ENCODE results near the gene PRPF6.

PRPF6 gene

DNA sequence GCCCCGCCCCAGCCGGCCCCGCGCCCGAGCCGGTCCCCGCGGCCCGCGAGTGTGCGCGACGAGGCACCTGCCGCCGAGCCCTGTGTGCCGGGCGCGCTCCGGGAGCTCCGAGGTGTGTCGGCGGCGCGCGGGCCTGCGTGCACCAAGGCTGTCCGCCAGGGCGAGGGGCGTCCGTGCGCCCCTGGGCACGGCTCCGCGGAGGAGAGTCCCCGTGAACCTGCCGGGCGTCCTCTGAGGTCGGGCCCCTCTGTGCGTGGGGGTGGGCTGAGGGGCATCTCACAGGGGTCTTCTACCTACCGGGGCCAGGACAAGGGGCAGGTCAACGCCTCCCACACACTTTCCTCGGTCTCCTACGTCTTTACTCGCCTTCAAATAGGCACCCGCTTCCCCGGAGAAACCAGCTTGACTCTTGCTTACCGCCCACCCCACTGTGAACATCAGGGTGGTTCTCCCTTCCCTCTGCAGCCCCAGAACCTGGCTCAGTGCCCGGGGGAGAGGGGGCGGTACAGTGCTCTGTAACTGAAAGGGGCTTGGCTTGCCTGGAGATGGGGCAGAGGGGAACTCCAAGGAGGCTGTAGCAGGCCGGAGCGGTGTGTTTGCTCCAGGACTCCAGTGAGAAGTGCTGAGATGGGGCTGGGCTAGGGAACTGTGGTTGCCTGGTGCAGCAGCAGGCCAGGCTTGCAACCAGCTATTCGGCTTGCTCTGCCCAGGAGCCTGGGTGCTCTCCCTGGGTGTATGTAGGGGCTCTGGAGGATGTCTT is 1.2 kb upstream of the PRPF6 start, which contains the start of gene SAMD10:
Gene SAMD10 (minus strand): TSS at position 86 of the 760 bp plus-strand sequence. CDS start 175 bp downstream, outside the sequence.
- Histone ChIP-seq H3K27me3 (ENCODE audit: control insufficient read depth, insufficient read depth, low read length) (peaks cover 13% of the 10 kb centered on the region), H3K9me3 (ENCODE audit: control insufficient read depth, insufficient read depth, low read depth, low read length) (no peaks in the 10 kb centered on the region), H3K4me1 (ENCODE audit: control insufficient read depth, insufficient read depth, low read length) (peaks cover 19% of the 10 kb centered on the region), H3K36me3 (ENCODE audit: control insufficient read depth, insufficient read depth, low read length) (peaks cover 20% of the 10 kb centered on the region), H3K27ac (ENCODE audit: low read depth, low read length) (no peak within 1 kb of the TSS), H3K4me3 (ENCODE audit: low read depth, low read length) (peak within 1 kb of the TSS; percentile 98), H3K9ac (ENCODE audit: low read length) (no peak within 1 kb of the TSS)

GRCh38 chr20:63980317-63980805 is 571 bp upstream of the PRPF6 start:
- peak overlapping the region; percentile 98 for H3K4me3 ChIP-seq (ENCODE audit: low read depth, low read length)
- H3K9me3 ChIP-seq (ENCODE audit: control insufficient read depth, insufficient read depth, low read depth, low read length): no peaks in the 10 kb centered on the region
- H3K27ac ChIP-seq (ENCODE audit: low read depth, low read length): no peak overlapping the region
- peaks cover 13% of the 10 kb centered on the region for H3K27me3 ChIP-seq (ENCODE audit: control insufficient read depth, insufficient read depth, low read length)
- H3K36me3 ChIP-seq (ENCODE audit: control insufficient read depth, insufficient read depth, low read length): peaks cover 26% of the 10 kb centered on the region
- peaks cover 19% of the 10 kb centered on the region for H3K4me1 ChIP-seq (ENCODE audit: control insufficient read depth, insufficient read depth, low read length)
- H3K9ac ChIP-seq (ENCODE audit: low read length): no peak overlapping the region

GRCh38 chr20:63982937-63983336 is 2.0 kb downstream of the PRPF6 start:
- peaks cover 49% of the 10 kb centered on the region for H3K36me3 ChIP-seq (ENCODE audit: control insufficient read depth, insufficient read depth, low read length)

DNA sequence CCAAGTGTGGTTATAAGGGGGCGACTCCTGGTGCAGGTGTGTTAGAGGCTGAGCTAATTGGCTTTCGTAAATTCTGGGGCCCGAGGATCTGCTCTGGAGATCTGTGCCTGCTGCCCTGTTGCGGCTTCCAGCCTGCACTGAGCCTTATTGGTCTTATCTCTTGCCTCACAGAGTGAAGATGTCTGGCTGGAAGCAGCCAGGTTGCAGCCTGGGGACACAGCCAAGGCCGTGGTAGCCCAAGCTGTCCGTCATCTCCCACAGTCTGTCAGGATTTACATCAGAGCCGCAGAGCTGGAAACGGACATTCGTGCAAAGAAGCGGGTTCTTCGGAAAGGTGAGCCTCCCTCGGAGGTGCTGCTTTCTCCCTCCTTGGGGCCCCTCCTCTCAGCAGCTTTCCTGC is 20.0 kb downstream of the PRPF6 start:
- H3K36me3 ChIP-seq (ENCODE audit: control insufficient read depth, insufficient read depth, low read length): peaks cover 79% of the 10 kb centered on the region
- no peak overlapping the region for H3K27ac ChIP-seq (ENCODE audit: low read depth, low read length)
- no peaks in the 10 kb centered on the region for H3K4me1 ChIP-seq (ENCODE audit: control insufficient read depth, insufficient read depth, low read length)

More at GRCh38 chr20:63982937-63983336, 2.0 kb downstream of the PRPF6 start:
- no peak overlapping the region for H3K27ac ChIP-seq (ENCODE audit: low read depth, low read length)
- H3K9ac ChIP-seq (ENCODE audit: low read length): no peak overlapping the region
- peaks cover 7% of the 10 kb centered on the region for H3K27me3 ChIP-seq (ENCODE audit: control insufficient read depth, insufficient read depth, low read length)
- no peaks in the 10 kb centered on the region for H3K9me3 ChIP-seq (ENCODE audit: control insufficient read depth, insufficient read depth, low read depth, low read length)
- H3K4me1 ChIP-seq (ENCODE audit: control insufficient read depth, insufficient read depth, low read length): peaks cover 14% of the 10 kb centered on the region
- H3K4me3 ChIP-seq (ENCODE audit: low read depth, low read length): no peak overlapping the region

DNA sequence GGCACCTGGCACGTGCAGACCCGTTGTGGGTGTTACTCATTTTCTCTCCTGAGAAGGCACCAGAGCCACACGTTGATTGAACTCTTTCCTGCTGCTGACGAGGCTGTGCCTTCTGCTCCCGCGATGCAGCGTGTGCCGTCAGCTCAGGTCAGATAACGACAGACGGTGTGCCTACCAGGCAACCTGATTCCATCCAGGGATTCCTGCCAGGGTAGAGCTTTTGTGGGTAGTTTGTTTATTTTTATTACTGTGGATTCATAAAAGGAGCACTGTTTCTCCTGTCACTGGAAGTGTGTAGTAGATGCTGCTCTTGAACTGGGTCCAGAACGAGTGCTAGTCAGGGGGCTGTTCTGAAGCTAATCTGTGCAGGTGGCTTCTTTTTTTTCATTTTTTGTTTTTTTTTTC is 20.7 kb downstream of the PRPF6 start:
- Histone ChIP-seq H3K9ac (ENCODE audit: low read length) (no peak overlapping the region), H3K4me1 (ENCODE audit: control insufficient read depth, insufficient read depth, low read length) (no peaks in the 10 kb centered on the region), H3K4me3 (ENCODE audit: low read depth, low read length) (no peak overlapping the region), H3K9me3 (ENCODE audit: control insufficient read depth, insufficient read depth, low read depth, low read length) (no peaks in the 10 kb centered on the region), H3K27me3 (ENCODE audit: control insufficient read depth, insufficient read depth, low read length) (no peaks in the 10 kb centered on the region), H3K27ac (ENCODE audit: low read depth, low read length) (no peak overlapping the region), H3K36me3 (ENCODE audit: control insufficient read depth, insufficient read depth, low read length) (peaks cover 76% of the 10 kb centered on the region)

More for the DNA sequence above, 20.0 kb downstream of the PRPF6 start:
- no peaks in the 10 kb centered on the region for H3K27me3 ChIP-seq (ENCODE audit: control insufficient read depth, insufficient read depth, low read length)
- H3K9ac ChIP-seq (ENCODE audit: low read length): no peak overlapping the region
- H3K9me3 ChIP-seq (ENCODE audit: control insufficient read depth, insufficient read depth, low read depth, low read length): no peaks in the 10 kb centered on the region
- no peak overlapping the region for H3K4me3 ChIP-seq (ENCODE audit: low read depth, low read length)

GRCh38 chr20:64003960-64004725 is 23.2 kb downstream of the PRPF6 start:
- H3K27ac ChIP-seq (ENCODE audit: low read depth, low read length): no peak overlapping the region
- H3K4me3 ChIP-seq (ENCODE audit: low read depth, low read length): no peak overlapping the region
- H3K36me3 ChIP-seq (ENCODE audit: control insufficient read depth, insufficient read depth, low read length): peaks cover 78% of the 10 kb centered on the region
- H3K27me3 ChIP-seq (ENCODE audit: control insufficient read depth, insufficient read depth, low read length): no peaks in the 10 kb centered on the region
- H3K4me1 ChIP-seq (ENCODE audit: control insufficient read depth, insufficient read depth, low read length): no peaks in the 10 kb centered on the region
- H3K9me3 ChIP-seq (ENCODE audit: control insufficient read depth, insufficient read depth, low read depth, low read length): peaks cover 5% of the 10 kb centered on the region; the same call in 1 of the 2 replicates
- no peak overlapping the region for H3K9ac ChIP-seq (ENCODE audit: low read length)

GRCh38 chr20:64005394-64005793 is 24.5 kb downstream of the PRPF6 start:
- Histone ChIP-seq H3K27me3 (ENCODE audit: control insufficient read depth, insufficient read depth, low read length) (no peaks in the 10 kb centered on the region), H3K9ac (ENCODE audit: low read length) (no peak overlapping the region), H3K4me1 (ENCODE audit: control insufficient read depth, insufficient read depth, low read length) (no peaks in the 10 kb centered on the region), H3K27ac (ENCODE audit: low read depth, low read length) (no peak overlapping the region), H3K9me3 (ENCODE audit: control insufficient read depth, insufficient read depth, low read depth, low read length) (peaks cover 5% of the 10 kb centered on the region; the same call in 1 of the 2 replicates), H3K4me3 (ENCODE audit: low read depth, low read length) (no peak overlapping the region), H3K36me3 (ENCODE audit: control insufficient read depth, insufficient read depth, low read length) (peaks cover 76% of the 10 kb centered on the region)

DNA sequence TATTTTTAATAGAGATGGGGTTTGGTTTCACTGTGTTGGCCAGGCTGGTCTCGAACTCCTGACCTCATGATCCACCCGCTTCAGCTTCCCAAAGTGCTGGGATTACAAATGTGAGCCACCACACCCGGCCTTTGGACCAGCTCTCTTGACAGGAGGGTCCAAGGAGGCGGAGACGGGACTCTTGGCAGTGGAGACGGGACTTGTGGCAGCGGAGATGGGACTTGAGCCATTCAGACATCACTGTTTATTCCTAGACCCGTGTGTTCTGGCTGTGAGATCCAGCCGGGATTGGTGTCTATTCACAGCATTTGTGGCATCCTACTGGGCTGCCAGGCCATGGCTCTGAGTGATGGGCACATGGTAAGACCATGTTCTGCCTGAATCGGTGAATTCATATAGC is 25.6 kb downstream of the PRPF6 start:
- H3K27ac ChIP-seq (ENCODE audit: low read depth, low read length): no peak overlapping the region
- peaks cover 5% of the 10 kb centered on the region; the same call in 1 of the 2 replicates for H3K9me3 ChIP-seq (ENCODE audit: control insufficient read depth, insufficient read depth, low read depth, low read length)
- H3K27me3 ChIP-seq (ENCODE audit: control insufficient read depth, insufficient read depth, low read length): no peaks in the 10 kb centered on the region
- H3K36me3 ChIP-seq (ENCODE audit: control insufficient read depth, insufficient read depth, low read length): peaks cover 78% of the 10 kb centered on the region
- no peaks in the 10 kb centered on the region for H3K4me1 ChIP-seq (ENCODE audit: control insufficient read depth, insufficient read depth, low read length)
- no peak overlapping the region for H3K4me3 ChIP-seq (ENCODE audit: low read depth, low read length)
- no peak overlapping the region for H3K9ac ChIP-seq (ENCODE audit: low read length)

DNA sequence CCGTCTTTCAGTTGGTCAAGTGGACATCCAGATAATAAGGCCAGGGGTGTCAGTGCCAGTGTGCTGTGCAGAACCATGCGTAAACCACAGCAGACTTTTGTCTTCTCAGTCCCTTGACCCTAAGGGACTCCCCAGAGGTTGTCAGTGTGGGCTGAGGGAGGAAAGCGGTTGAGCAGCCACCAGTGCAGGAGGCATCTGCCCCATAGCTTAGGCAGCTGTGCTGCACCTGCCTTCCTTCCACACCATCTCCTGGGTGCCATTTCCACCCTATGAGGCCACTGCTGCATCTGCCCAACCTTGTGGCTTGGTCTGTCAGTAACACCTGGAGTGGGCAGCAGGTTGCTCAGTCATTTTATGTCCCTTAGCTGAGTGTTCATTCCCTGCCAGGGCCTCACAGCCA is 26.0 kb downstream of the PRPF6 start:
- no peak overlapping the region for H3K9ac ChIP-seq (ENCODE audit: low read length)
- no peaks in the 10 kb centered on the region for H3K27me3 ChIP-seq (ENCODE audit: control insufficient read depth, insufficient read depth, low read length)
- no peaks in the 10 kb centered on the region for H3K4me1 ChIP-seq (ENCODE audit: control insufficient read depth, insufficient read depth, low read length)
- no peak overlapping the region for H3K27ac ChIP-seq (ENCODE audit: low read depth, low read length)
- no peak overlapping the region for H3K4me3 ChIP-seq (ENCODE audit: low read depth, low read length)
- peaks cover 76% of the 10 kb centered on the region for H3K36me3 ChIP-seq (ENCODE audit: control insufficient read depth, insufficient read depth, low read length)
- H3K9me3 ChIP-seq (ENCODE audit: control insufficient read depth, insufficient read depth, low read depth, low read length): peaks cover 5% of the 10 kb centered on the region; the same call in 1 of the 2 replicates

DNA sequence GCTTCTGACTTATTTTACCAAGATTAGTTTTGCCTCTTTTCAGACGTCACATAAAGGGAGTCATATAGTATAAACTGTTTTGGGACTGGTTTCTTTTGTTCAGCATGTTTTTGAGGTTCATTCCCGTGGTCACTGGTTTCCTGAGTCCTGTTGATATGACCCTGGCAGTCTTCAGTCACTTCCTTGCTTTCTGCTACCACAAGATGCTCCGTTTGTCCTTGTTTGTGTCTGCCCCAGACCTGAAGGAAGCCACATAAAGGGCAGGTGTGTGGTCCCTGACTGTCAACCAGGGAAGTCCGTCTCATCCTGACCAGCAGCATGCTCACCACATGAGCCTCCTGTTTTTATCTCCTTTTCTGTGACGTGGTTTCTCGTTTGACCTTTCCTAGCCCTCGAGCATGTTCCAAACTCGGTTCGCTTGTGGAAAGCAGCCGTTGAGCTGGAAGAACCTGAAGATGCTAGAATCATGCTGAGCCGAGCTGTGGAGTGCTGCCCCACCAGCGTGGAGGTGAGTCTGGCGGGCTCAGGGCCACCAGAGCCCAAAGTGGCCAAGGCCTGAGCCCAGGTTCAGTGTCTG is 29.0 kb downstream of the PRPF6 start:
- Histone ChIP-seq H3K27ac (ENCODE audit: low read depth, low read length) (no peak overlapping the region), H3K27me3 (ENCODE audit: control insufficient read depth, insufficient read depth, low read length) (no peaks in the 10 kb centered on the region), H3K36me3 (ENCODE audit: control insufficient read depth, insufficient read depth, low read length) (peaks cover 73% of the 10 kb centered on the region), H3K9ac (ENCODE audit: low read length) (no peak overlapping the region), H3K4me1 (ENCODE audit: control insufficient read depth, insufficient read depth, low read length) (no peaks in the 10 kb centered on the region), H3K4me3 (ENCODE audit: low read depth, low read length) (no peak overlapping the region), H3K9me3 (ENCODE audit: control insufficient read depth, insufficient read depth, low read depth, low read length) (peaks cover 5% of the 10 kb centered on the region; the same call in 1 of the 2 replicates)

Data from HUES6 (cell line).